H1 (cell line): ENCODE measurements around the gene RUSF1. TPM values are rescaled to one million over a fixed set of nuclear protein-coding genes. Genes with fewer than 3 reads are reported as not detected.

Experiments
- CTCF ChIA-PET: fragments of 300-600 bp; sonication (Branson Sonifier 250); formaldehyde crosslinking; loops from one replicate; lab custom pipeline; 2021; ENCODE audit not compliant: partially characterized antibody; lab: Charles Lee
- POLR2A ChIA-PET: fragments of 300-600 bp; sonication (Branson Sonifier 250); formaldehyde crosslinking; loops from one replicate; lab custom pipeline; 2021; ENCODE audit warnings: inconsistent platforms; ENCODE audit not compliant: partially characterized antibody; lab: Charles Lee
- DNase-seq, 2 experiments: peaks; one replicate each; pipeline versions ENCODE4 v3.0.0 to v3.0.0-alpha.2; 2010 to 2022; ENCODE audit warnings: low spot score in 2 of 2, low read depth in 1 of 2, mixed read lengths in 1 of 2
- FAIRE-seq: peaks from 2 replicates; lab custom pipeline; 2011; peaks lifted over from hg19 to GRCh38; lab: Jason Lieb, UNC
- H2AFZ ChIP-seq: 2 replicates; pipeline ENCODE4 v1.8.1; 2012; ENCODE audit warnings: low read length, inconsistent platforms
- H2AK5ac ChIP-seq: 2 replicates; pipeline ENCODE4 v1.6.1; 2013; ENCODE audit warnings: low read depth, low read length
- H2BK120ac ChIP-seq: replicated peaks from 2 replicates; pipeline ENCODE3; 2013; ENCODE audit warnings: low read depth, low read length, inconsistent platforms
- H2BK12ac ChIP-seq: 2 replicates; pipeline ENCODE4 v1.6.1; 2013; ENCODE audit warnings: low read depth, low read length
- H2BK15ac ChIP-seq: 2 replicates; pipeline ENCODE4 v1.6.1; 2013; ENCODE audit warnings: low read length
- H2BK20ac ChIP-seq: 2 replicates; pipeline ENCODE4 v1.6.1; 2013; ENCODE audit warnings: low read length
- H2BK5ac ChIP-seq: 2 replicates; pipeline ENCODE4 v1.6.1; 2013; ENCODE audit warnings: low read depth, low read length
- H3K14ac ChIP-seq: 2 replicates; pipeline ENCODE4 v1.6.1; 2013; ENCODE audit warnings: inconsistent platforms; ENCODE audit not compliant: insufficient read length
- H3K18ac ChIP-seq: 2 replicates; pipeline ENCODE4 v1.6.1; 2013; ENCODE audit warnings: low read length; ENCODE audit errors: extremely low read depth
- H3K23ac ChIP-seq: 2 replicates; pipeline ENCODE4 v1.6.1; 2013; ENCODE audit warnings: inconsistent platforms; ENCODE audit not compliant: insufficient read length
- H3K23me2 ChIP-seq: 2 replicates; pipeline ENCODE4 v1.6.1; 2013; ENCODE audit warnings: low read depth, low read length
- H3K27ac ChIP-seq: 2 replicates; pipeline ENCODE4 v1.6.1; 2011; ENCODE audit warnings: low read depth, low read length, inconsistent platforms
- H3K27me3 ChIP-seq, 4 experiments: replicated peaks in 1 of 4; 1 replicate in 1 of 4; 2 replicates in 3 of 4; pipeline versions ENCODE4 v1.6.1 to v1.8.1; 2011 to 2013; ENCODE audit warnings: low read length in 3 of 4, mild to moderate bottlenecking in 3 of 4, inconsistent platforms in 2 of 4, mixed read lengths in 2 of 4, moderate library complexity in 1 of 4; ENCODE audit not compliant: control insufficient read depth in 3 of 4, insufficient read depth in 3 of 4; ENCODE audit errors: extremely low read depth in 1 of 4
- H3K36me3 ChIP-seq, 4 experiments: 2 replicates each; pipeline versions ENCODE4 v1.6.1 to v1.8.1; 2011 to 2013; ENCODE audit warnings: mild to moderate bottlenecking in 4 of 4, low read length in 3 of 4, moderate library complexity in 2 of 4, control low read depth in 1 of 4, inconsistent platforms in 1 of 4; ENCODE audit not compliant: insufficient read depth in 4 of 4, control insufficient read depth in 2 of 4
- H3K4ac ChIP-seq: replicated peaks from 2 replicates; pipeline ENCODE3; 2013; ENCODE audit warnings: low read length, low read depth, mixed read lengths, inconsistent platforms; ENCODE audit not compliant: insufficient read length
- H3K4me1 ChIP-seq, 4 experiments: replicated peaks in 1 of 4; 1 replicate in 1 of 4; 2 replicates in 3 of 4; pipeline versions ENCODE4 v1.6.1 to v1.8.1; 2011 to 2013; ENCODE audit warnings: low read length in 3 of 4, inconsistent platforms in 2 of 4, mixed read lengths in 1 of 4; ENCODE audit not compliant: insufficient read depth in 4 of 4, control insufficient read depth in 3 of 4
- H3K4me2 ChIP-seq, 2 experiments: 2 replicates each; pipeline versions ENCODE4 v1.6.1 to v1.8.1; 2011 to 2013; ENCODE audit warnings: low read depth in 2 of 2, low read length in 2 of 2, control low read depth in 1 of 2, inconsistent platforms in 1 of 2, mild to moderate bottlenecking in 1 of 2; ENCODE audit not compliant: insufficient read depth in 1 of 2
- H3K4me3 ChIP-seq, 4 experiments: fragments of 200-600, 300-600 bp in 1 of 4; sonication (generic), shearing (Covaris generic), sonication (Bioruptor Twin) in 1 of 4; 2 replicates each; pipeline versions ENCODE4 v1.5.1 to v1.8.1; 2011 to 2016; ENCODE audit warnings: low read length in 4 of 4, low read depth in 3 of 4, control low read depth in 2 of 4, inconsistent platforms in 2 of 4, mild to moderate bottlenecking in 2 of 4, mixed read lengths in 1 of 4, moderate library complexity in 1 of 4; ENCODE audit not compliant: insufficient read depth in 2 of 4; ENCODE audit errors: extremely low read depth in 1 of 4
- H3K56ac ChIP-seq: replicated peaks from 2 replicates; pipeline ENCODE3; 2013; ENCODE audit warnings: low read depth, mild to moderate bottlenecking, mixed read lengths, low read length, inconsistent platforms; ENCODE audit not compliant: insufficient read length
- H3K79me1 ChIP-seq: 2 replicates; pipeline ENCODE4 v1.6.1; 2013; ENCODE audit warnings: low read depth, low read length, control low read depth
- H3K79me2 ChIP-seq, 2 experiments: 2 replicates each; pipeline versions ENCODE4 v1.6.1 to v1.8.1; 2012 to 2013; ENCODE audit warnings: low read length in 2 of 2, mild to moderate bottlenecking in 2 of 2, inconsistent platforms in 1 of 2; ENCODE audit not compliant: insufficient read depth in 2 of 2, control insufficient read depth in 1 of 2
- H3K9ac ChIP-seq, 4 experiments: replicated peaks in 1 of 4; 1 replicate in 1 of 4; 2 replicates in 3 of 4; pipeline versions ENCODE4 v1.6.1 to v1.8.1; 2011 to 2013; ENCODE audit warnings: low read depth in 3 of 4, low read length in 3 of 4, control low read depth in 2 of 4, mild to moderate bottlenecking in 2 of 4, moderate library complexity in 2 of 4, inconsistent platforms in 1 of 4; ENCODE audit errors: extremely low read depth in 1 of 4
- H3K9me3 ChIP-seq, 2 experiments: 2 replicates each; pipeline versions ENCODE4 v1.6.1 to v1.8.1; 2012 to 2013; ENCODE audit warnings: mild to moderate bottlenecking in 2 of 2, moderate library complexity in 2 of 2, control low read depth in 1 of 2, inconsistent platforms in 1 of 2, low read depth in 1 of 2, low read length in 1 of 2, mixed read lengths in 1 of 2; ENCODE audit not compliant: insufficient read depth in 2 of 2
- H4K20me1 ChIP-seq, 2 experiments: replicated peaks in 1 of 2; 2 replicates each; pipeline versions ENCODE3 to v1.8.1; 2011 to 2013; ENCODE audit warnings: inconsistent platforms in 2 of 2, low read length in 2 of 2, mild to moderate bottlenecking in 1 of 2; ENCODE audit not compliant: insufficient read depth in 2 of 2, control insufficient read depth in 1 of 2
- H4K5ac ChIP-seq: 2 replicates; pipeline ENCODE4 v1.6.1; 2013; ENCODE audit warnings: low read length, low read depth, mixed read lengths, inconsistent platforms; ENCODE audit not compliant: insufficient read length
- H4K8ac ChIP-seq: 2 replicates; pipeline ENCODE4 v1.8.0; 2013; ENCODE audit warnings: mild to moderate bottlenecking, moderate library complexity, low read length, inconsistent platforms; ENCODE audit not compliant: insufficient read depth; ENCODE audit errors: extremely low read depth
- H4K91ac ChIP-seq: replicated peaks from 2 replicates; pipeline ENCODE3; 2013; ENCODE audit warnings: low read length, mixed read lengths, inconsistent platforms; ENCODE audit not compliant: insufficient read length
- ATF3 ChIP-seq: IDR thresholded peaks from 2 replicates; pipeline ENCODE4 v1.6.1; 2011; ENCODE audit warnings: low read depth, mild to moderate bottlenecking, low read length; ENCODE audit not compliant: insufficient read depth
- EGR1 ChIP-seq: IDR thresholded peaks from 2 replicates; pipeline ENCODE4 v1.6.1; 2011; ENCODE audit warnings: low read depth, low read length, borderline replicate concordance
- KDM4A ChIP-seq: IDR thresholded peaks from one replicate; pipeline ENCODE4 v1.7.1; 2012; ENCODE audit warnings: low read depth, mild to moderate bottlenecking, moderate library complexity, low read length, inconsistent platforms; ENCODE audit not compliant: severe bottlenecking
- MAX ChIP-seq: IDR thresholded peaks from 2 replicates; pipeline ENCODE4 v1.6.1; 2012; ENCODE audit warnings: inconsistent platforms
- RAD21 ChIP-seq, 2 experiments: IDR thresholded peaks in 1 of 2; conservative IDR thresholded peaks in 1 of 2; 2 replicates each; pipeline ENCODE4 v1.6.1; 2011; ENCODE audit warnings: low read depth in 2 of 2, low read length in 2 of 2, improper control_type of control experiment in 1 of 2, inconsistent platforms in 1 of 2, mild to moderate bottlenecking in 1 of 2, moderate library complexity in 1 of 2
- RBBP5 ChIP-seq: IDR thresholded peaks from 2 replicates; pipeline ENCODE4 v1.7.1; 2012; ENCODE audit warnings: low read depth, mild to moderate bottlenecking, inconsistent platforms, low read length, moderate library complexity, borderline replicate concordance
- SIN3A ChIP-seq, 2 experiments: IDR thresholded peaks in 1 of 2; conservative IDR thresholded peaks in 1 of 2; 2 replicates each; pipeline ENCODE4 v1.6.1; 2011 to 2012; ENCODE audit warnings: low read length in 2 of 2, improper control_type of control experiment in 1 of 2, low read depth in 1 of 2, mild to moderate bottlenecking in 1 of 2
- WGBS, 2 experiments: shearing (Covaris generic) in 1 of 2; methylation state at CpG; one replicate each; pipeline versions ENCODE4 v1.1.6 to v1.1.7; 2013 to 2015; ENCODE audit warnings: low lambda C conversion rate in 2 of 2, mixed read lengths in 2 of 2, inconsistent platforms in 1 of 2, low coverage in 1 of 2, missing lambda C conversion rate in 1 of 2; ENCODE audit not compliant: insufficient replicate concordance in 2 of 2, insufficient coverage in 1 of 2, insufficient read length in 1 of 2; ENCODE audit errors: extremely low coverage in 1 of 2, missing lambda C conversion rate in 1 of 2; 5-methylcytosine and 5-hydroxymethylcytosine counted together
- polyA plus RNA-seq, 7 experiments: library from polyadenylated mRNA; depleted of rRNA in 3 of 7; stranded (reverse) in 5 of 7; unstranded in 2 of 7; fragments of >200 nt in 5 of 7; fragments of 200-250 nt in 2 of 7; gene quantifications; 1 replicate in 5 of 7; 2 replicates in 1 of 7; 4 replicates in 1 of 7; pipeline versions ENCODE4 v1.2.1 to v1.2.3, GENCODE V29; 2011 to 2013; ENCODE audit warnings: missing spikeins in 2 of 7, mixed read lengths in 2 of 7
- total RNA-seq: library from RNA; stranded (reverse); fragmentation: NEBNext Ultra II Directional; extraction: Animal tissue kit (Norgen Biotek cat#: 25700); gene quantifications from 2 replicates; pipeline ENCODE4 v1.2.1, GENCODE V29; 2021

RUSF1 gene
- total and polyA plus RNA-seq, 2 of the 8 experiments (the other 6 are each of a cell fraction or from before 2014, with no cell fraction given): 22.5 to 33.7 TPM

- FAIRE-seq: no peak
- Histone ChIP-seq H3K4ac (peak overlapping the region; percentile 58), H3K9me3 (no peaks in the 10 kb centered on the region), H3K36me3 (no peaks in the 10 kb centered on the region), H3K27me3 (peaks cover 2 to 52% (median 35%) of the 10 kb centered on the region in 4 experiments), H3K56ac (no peak overlapping the region), H3K14ac (no peak overlapping the region), H3K23ac (no peak overlapping the region), H2BK20ac (no peak overlapping the region), H2BK120ac (no peak overlapping the region), H3K79me1 (no peaks in the 10 kb centered on the region), H3K18ac (no peak overlapping the region; the same call in 1 of the 2 replicates), H2BK12ac (peak overlapping the region; percentile 87; the same call in 1 of the 2 replicates), H4K5ac (no peak overlapping the region), H2BK5ac (no peak overlapping the region; the same call in 1 of the 2 replicates), H4K20me1 (peaks cover 0 to 4% of the 10 kb centered on the region in 2 experiments), H2AFZ (peak overlapping the region; percentile 47; the same call in 1 of the 2 replicates), H2BK15ac (no peak overlapping the region), H2AK5ac (no peak overlapping the region), H4K91ac (no peak overlapping the region), H3K27ac (no peak overlapping the region), H3K23me2 (peaks cover 14% of the 10 kb centered on the region; the same call in 1 of the 2 replicates), H4K8ac (0 out of 2 replicates have a peak overlapping the region, but pooled peaks have one; percentile 45), H3K4me1 (peaks cover 0 to 7% (median 3%) of the 10 kb centered on the region in 4 experiments; a peak in 5 of 7 replicates), H3K9ac (no peak overlapping the region; a peak in 1 of 7 replicates), H3K4me3 (peak overlapping the region; percentile 48 to 79 (median 61)), H3K79me2 (no peaks in the 10 kb centered on the region), H3K4me2 (peak overlapping the region; percentile 62 to 99)
- CTCF ChIA-PET: interaction anchor here (0.6 to 5.1 kb wide), 16 partner anchors 10 to 431 kb away, joined by 3 to 35 read pairs (median 4); partner anchors contain the start of genes ARMC5 and RUSF1
- peak in 1 of 2 experiments; percentile 86 for DNase-seq
- POLR2A ChIA-PET: interaction anchor here (0.7 to 6.0 kb wide), 10 partner anchors 9 to 297 kb away, joined by 3 to 40 read pairs (median 5); partner anchors contain the start of genes ARMC5, FUS and RUSF1
- WGBS, 2 experiments: 6% methylated on average over 61 of the region's 67 CpGs; no CpG with 5 or more reads in 1 of the 2 experiments
- TF ChIP-seq RAD21 (IDR thresholded peaks at IDR 0.05 in 1 of 2, conservative IDR thresholded peaks at IDR 0.05 in 1 of 2; ENCODE audit: low read depth in 2 of 2, low read length in 2 of 2) (peak; percentile 30 to 51; a peak in 3 of 4 replicates), RBBP5 (0 out of 2 replicates have a peak, but pooled peaks have one; percentile 19), EGR1 (peak; percentile 63; the same call in 1 of the 2 replicates), SIN3A (conservative IDR thresholded peaks at IDR 0.05 in 1 of 2, IDR thresholded peaks at IDR 0.05 in 1 of 2; ENCODE audit: low read depth in 1 of 2, low read length in 2 of 2) (peak in 1 of 2 experiments; percentile 77; a peak in 1 of 4 replicates), MAX (peak; percentile 62), KDM4A (peak; percentile 80), ATF3 (no peak)
These were observed 30.7 kb downstream of the RUSF1 start for GRCh38 chr16:31477220-31478216.
